Esophagus mucosa (tissue), 1 donor: ENCODE results near the gene RASA4B. TPM values are rescaled to one million over a fixed set of nuclear protein-coding genes. Genes with fewer than 3 reads are reported as not detected.

Experiments
- ATAC-seq: fragments of 200-7000 bp; cut with Tn5 transposase; one replicate; pipeline ENCODE4 v1.9.1; 2020
- total RNA-seq: library from RNA; stranded (reverse); gene quantifications from one replicate; pipeline ENCODE4 v1.2.4, GENCODE V29; 2023
- donor health status: DM: yes; HTN: yes; CAD: no.

The RASA4B gene
- total RNA-seq, 1 donor from 2014 or later: 2.8 TPM

GRCh38 chr7:102452451-102452850 is 65.1 kb downstream of the RASA4B start:
- ATAC-seq: no peak

DNA sequence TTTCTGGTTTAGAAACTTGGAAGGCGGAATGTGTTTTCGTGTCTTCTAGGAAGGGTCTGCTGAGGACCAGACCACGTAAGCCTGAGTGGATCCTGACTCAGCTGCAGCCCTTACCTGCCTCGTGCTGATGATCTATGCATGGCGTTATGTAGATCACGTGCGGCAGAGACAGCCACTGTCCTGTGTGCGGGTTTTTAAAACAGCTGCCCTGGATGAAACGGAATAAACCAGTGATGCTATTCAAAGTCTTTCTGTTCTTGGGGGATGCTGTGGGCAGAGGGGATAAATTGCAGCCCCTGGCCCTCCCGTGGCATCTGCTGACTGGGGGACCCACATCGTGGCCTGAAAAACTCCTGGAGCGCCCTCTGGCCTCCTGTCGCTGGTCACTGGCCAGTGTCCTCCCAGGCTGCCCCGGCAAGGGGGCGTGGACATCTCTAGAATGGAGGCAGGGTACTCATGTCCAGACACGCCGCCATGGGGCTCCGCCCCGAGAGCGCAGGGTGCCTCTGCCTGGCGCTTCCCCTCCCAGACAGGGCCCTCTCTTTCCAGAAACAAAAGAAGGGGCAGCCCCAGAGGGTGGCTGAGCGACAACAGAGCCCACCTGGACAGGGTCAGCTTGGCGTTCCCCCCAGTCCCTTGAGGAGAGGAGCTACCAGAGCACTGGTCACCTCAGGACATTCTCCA is 66.1 kb downstream of the RASA4B start:
- ATAC-seq: peak; percentile 67

DNA sequence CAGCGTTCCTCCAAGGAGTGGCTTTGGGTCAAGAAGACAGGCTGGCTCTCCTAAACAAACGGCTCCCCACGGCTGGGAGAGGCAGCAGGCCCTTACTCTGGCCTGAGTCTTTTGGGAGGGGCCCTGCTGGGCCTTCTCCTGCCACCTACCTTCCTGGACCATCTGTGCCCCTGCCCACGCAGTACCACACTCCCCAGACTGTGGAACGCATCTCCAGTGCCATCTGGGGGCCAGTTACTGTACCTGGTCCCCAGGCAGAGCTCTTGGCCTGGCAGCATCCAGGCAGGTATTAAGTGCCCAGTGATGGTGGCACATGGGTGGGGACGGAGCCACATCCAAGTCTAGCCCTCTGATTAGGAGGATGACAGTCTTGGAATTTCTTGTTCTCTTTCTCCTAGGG is 67.3 kb downstream of the RASA4B start:
- ATAC-seq: no peak

DNA sequence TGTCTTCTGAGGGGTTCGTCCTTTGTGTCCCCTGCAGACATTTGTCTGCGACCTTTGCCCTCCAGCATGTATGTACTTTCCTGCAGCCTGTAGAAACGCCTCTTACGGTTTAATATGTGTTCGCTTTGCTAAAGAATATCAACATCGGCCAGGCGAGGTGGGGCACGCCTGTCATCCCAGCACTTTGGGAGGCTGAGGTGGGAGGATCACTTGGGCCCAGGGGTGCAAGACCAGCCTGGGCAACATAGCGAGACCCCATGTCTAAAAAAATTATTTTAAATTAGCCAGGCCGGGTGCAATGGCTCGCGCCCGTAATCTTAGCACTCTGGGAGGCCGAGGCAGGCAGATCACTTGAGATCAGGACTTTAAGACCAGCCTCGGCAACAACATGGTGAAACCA is 68.4 kb downstream of the RASA4B start:
- ATAC-seq: no peak

DNA sequence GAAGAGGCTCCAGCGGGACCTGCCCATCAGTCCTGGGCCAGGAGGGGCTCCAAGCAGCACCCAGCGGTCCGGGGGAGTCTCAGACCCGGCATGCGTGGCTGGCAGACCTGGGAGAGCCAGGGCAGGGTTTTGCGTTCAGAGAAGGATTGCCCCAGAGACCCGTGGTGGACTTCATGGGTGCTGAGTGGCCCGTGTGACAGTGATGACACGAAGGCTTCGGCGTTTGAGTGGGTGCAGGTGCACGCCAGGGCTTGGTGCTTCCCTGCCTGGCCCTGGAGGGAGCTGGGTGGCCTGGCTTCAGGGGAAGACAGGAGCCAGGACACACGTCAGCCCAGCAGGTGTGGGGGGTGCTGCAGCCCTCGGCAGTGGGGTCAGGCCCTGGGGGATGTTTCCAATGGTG is 70.3 kb downstream of the RASA4B start:
- no peak for ATAC-seq

DNA sequence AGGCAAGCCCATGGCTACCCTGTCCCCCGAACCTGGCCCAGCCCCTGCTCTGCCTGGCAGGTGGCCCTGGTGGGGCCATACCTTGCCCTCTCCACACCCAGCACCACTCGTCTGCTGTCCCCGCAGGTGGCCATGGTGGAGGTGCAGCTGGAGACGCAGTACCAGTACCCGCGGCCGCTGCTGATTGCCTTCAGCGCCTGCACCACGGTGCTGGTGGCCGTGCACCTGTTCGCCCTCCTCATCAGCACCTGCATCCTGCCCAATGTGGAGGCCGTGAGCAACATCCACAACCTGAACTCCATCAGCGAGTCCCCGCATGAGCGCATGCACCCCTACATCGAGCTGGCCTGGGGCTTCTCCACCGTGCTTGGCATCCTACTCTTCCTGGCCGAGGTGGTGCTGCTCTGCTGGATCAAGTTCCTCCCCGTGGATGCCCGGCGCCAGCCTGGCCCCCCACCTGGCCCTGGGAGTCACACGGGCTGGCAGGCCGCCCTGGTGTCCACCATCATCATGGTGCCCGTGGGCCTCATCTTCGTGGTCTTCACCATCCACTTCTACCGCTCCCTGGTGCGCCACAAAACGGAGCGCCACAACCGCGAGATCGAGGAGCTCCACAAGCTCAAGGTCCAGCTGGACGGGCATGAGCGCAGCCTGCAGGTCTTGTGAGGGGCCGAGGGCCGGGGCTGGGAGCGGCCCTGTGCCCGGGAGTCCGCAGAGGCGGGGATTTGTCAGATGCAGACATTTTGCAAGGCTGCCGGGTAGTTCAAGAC is 71.0 kb downstream of the RASA4B start:
- ATAC-seq: no peak

DNA sequence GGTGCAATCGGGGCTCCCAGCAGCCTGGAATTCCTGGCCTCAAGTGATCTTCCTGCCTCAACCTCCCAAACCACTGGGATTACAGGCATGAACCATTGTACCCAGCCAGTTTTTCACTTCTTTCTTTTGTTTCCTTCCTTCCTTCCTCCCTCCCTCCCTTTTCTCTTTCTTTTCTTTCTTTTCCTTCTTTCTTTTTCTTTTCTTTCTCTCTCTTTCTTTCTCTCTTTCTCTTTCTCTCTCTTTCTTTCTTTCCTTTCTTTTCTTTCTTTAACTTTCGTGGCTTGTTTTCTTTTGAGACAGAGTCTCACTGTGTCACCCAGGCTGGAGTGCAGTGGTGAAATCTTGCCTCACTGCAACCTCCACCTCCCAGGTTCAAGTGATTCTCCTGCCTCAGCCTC is 71.9 kb downstream of the RASA4B start:
- ATAC-seq: no peak

DNA sequence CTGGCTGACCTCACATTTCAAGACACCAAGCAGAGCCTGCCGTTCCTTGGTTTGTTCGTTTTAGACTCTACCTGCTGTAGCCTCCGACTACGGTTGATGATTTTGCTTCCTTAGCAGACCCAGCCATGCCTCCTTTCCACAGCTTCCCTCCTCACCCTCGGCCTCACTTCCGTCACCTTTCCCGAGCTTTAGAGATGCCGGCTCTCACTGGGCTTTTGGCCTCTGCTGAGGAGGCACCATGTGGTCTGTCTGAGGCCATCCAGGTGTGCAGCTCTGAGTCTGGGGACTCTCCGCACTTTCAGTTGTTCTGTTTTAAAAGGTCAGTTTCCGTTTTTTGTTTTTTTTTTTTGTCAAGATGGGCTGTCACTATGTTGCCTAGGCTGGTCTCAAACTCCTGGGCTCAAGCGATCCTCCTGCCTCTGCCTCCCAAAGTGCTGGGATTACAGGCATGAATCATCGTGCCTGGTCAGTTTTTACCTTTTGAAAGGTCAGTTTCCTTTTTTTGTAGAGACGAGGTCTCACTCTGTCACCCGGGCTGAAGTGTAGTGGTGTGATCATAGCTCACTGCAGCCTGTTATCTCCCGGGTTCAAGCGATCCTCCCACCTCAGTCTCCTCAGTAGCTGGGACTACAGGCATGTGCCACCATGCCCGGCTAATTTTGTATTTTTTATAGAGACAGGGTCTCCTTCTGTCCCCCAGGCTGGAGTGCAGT is 72.5 kb downstream of the RASA4B start:
- no peak for ATAC-seq

DNA sequence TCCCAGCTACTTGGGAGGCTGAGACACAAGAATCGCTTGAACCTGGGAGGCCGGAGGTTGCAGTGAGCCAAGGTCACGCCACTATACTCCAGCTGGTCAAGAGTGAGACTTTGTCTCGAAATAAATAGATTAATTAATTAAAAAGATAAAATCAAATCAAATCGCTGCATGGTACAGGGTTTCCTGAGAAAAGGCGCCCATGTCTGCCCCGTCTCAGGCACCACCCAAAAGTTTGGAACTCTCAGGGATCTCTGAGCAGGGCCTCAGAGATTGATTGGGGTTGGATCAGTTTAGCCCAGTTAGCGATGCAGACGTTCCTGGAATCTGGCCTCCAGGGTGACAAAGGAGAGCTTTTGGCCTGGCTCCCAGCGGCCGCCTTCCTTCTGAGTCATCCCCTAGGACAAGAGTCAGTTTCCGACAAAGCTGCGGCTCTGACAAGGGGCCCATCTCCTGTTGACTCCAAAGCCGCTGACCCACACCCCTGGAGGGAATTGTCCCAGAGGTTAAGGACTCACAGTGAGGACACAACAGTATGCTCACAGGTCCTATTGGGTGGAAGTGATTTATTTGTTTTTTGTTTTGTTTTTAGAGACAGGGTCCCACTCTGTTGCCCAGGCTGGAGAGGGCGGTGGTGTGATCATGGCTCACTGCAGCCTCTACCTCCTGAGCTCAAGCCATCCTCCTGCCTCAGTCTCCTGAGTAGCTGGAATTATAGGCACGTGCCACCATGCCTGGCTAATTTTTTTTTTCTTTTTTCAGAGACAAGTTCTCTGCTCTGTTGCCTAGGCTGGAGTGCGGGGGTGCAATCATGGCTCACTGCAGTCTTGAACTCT is 77.4 kb downstream of the RASA4B start:
- peak; percentile 72 for ATAC-seq

GRCh38 chr7:102436118-102436517 is 81.5 kb downstream of the RASA4B start:
- no peak for ATAC-seq

DNA sequence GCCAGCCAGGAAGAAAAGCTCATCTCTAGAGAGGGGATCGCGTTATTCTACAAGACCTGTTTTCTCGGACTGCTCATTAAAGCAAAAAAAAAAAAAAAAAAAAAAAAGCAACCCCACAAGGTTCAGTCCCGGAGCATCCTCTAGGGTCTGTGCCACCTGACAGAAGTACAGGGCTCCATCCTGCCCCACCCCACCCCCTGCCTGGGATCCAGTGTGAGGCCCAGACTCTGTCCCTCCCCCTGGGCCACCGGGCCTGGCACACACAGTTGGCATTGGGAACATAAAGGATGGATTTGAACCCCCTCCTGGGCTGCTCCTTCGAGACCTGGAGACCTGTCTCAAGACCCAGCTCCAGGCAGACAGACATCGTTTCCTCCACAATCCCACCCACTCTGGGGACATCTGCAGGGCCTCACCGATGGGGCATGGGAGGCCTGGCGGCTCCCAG is 83.5 kb downstream of the RASA4B start:
- ATAC-seq: peak; percentile 16

GRCh38 chr7:102433219-102434038 is 84.1 kb downstream of the RASA4B start, which contains the start of gene ORAI2:
Gene ORAI2 (plus strand): TSS chr7:102433575. CDS start chr7:102438957, 5,382 bp downstream.
- ATAC-seq: peak; percentile 75

Other genes starting within 250 kb of the RASA4B start
- 1.1 TPM for gene SH2B2, start 230.9 kb downstream of the RASA4B start, total RNA-seq
- not detected for gene SPDYE6, start 161.3 kb downstream of the RASA4B start, total RNA-seq
- gene PRKRIP1, start 121.4 kb downstream of the RASA4B start, total RNA-seq: 9.6 TPM
- gene ORAI2, start 84.2 kb downstream of the RASA4B start, total RNA-seq: 3.1 TPM
- gene ALKBH4, start 52.9 kb downstream of the RASA4B start, total RNA-seq: 5.7 TPM
- 8.7 TPM for gene LRWD1, start 52.8 kb downstream of the RASA4B start, total RNA-seq
- 38.5 TPM for gene POLR2J, start 38.9 kb downstream of the RASA4B start, total RNA-seq
- gene UPK3BL2, start 25.9 kb upstream of the RASA4B start, total RNA-seq: 88.8 TPM
- gene SPDYE2, start 33.4 kb upstream of the RASA4B start, total RNA-seq: not detected
- gene POLR2J3, start 54.8 kb upstream of the RASA4B start, total RNA-seq: 13.8 TPM
- gene RASA4, start 99.0 kb upstream of the RASA4B start, total RNA-seq: 13.2 TPM
- 304 TPM for gene UPK3BL1, start 125.0 kb upstream of the RASA4B start, total RNA-seq
- gene SPDYE2B, start 132.5 kb upstream of the RASA4B start, total RNA-seq: not detected
- gene POLR2J2, start 153.9 kb upstream of the RASA4B start, total RNA-seq: 3.3 TPM
- gene FAM185A, start 231.2 kb upstream of the RASA4B start, total RNA-seq: 7.5 TPM